DND-41 (cell line): ENCODE results near the gene TNXB.
"Not testable (repeated sequence)": the region's sequence is repeated elsewhere in the genome, so short reads cannot be mapped to it uniquely, and the experiment has no call there.

ENCODE experiments used
- EZH2 ChIP-seq: IDR thresholded peaks from 3 replicates; pipeline ENCODE4 v1.6.1; 2012; ENCODE audit warnings: borderline replicate concordance, low read depth, mild to moderate bottlenecking, moderate library complexity, low read length, inconsistent platforms; ENCODE audit not compliant: severe bottlenecking
- TF ChIP-seq, protein P1 (sequence below): IDR thresholded peaks from 2 replicates; pipeline ENCODE4 v1.5.1; 2012; ENCODE audit warnings: borderline replicate concordance, low read length, moderate library complexity, mild to moderate bottlenecking; ENCODE audit not compliant: poor library complexity, severe bottlenecking; ENCODE audit errors: extremely low read depth

DNA sequence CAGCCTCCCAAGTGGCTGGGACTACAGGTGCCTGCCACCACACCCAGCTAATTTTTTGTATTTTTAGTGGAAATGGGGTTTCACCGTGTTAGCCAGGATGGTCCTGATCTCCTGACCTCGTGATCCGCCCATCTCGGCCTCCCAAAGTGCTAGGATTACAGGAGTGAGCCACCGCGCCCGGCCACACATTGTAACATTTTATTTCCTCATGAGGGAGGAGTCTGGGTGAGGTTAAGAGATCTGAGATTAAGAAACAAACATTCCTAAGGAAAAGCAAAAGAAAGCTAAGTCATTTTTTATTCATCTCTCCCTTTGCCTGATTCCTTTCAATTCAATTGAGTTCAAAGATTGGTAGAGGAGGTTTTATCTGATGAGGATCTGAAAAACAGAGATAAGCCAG lies 35.1 kb upstream of the TNXB start:
- TF ChIP-seq, protein P1, sequence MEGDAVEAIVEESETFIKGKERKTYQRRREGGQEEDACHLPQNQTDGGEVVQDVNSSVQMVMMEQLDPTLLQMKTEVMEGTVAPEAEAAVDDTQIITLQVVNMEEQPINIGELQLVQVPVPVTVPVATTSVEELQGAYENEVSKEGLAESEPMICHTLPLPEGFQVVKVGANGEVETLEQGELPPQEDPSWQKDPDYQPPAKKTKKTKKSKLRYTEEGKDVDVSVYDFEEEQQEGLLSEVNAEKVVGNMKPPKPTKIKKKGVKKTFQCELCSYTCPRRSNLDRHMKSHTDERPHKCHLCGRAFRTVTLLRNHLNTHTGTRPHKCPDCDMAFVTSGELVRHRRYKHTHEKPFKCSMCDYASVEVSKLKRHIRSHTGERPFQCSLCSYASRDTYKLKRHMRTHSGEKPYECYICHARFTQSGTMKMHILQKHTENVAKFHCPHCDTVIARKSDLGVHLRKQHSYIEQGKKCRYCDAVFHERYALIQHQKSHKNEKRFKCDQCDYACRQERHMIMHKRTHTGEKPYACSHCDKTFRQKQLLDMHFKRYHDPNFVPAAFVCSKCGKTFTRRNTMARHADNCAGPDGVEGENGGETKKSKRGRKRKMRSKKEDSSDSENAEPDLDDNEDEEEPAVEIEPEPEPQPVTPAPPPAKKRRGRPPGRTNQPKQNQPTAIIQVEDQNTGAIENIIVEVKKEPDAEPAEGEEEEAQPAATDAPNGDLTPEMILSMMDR = not testable (repeated sequence)
- not testable (repeated sequence) for TF ChIP-seq EZH2
